ENCODE results near the gene CSF3. TPM values are rescaled to one million over a fixed set of nuclear protein-coding genes. Genes with fewer than 3 reads are reported as not detected.

Gene CSF3, protein sequence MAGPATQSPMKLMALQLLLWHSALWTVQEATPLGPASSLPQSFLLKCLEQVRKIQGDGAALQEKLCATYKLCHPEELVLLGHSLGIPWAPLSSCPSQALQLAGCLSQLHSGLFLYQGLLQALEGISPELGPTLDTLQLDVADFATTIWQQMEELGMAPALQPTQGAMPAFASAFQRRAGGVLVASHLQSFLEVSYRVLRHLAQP
- not detected for total RNA-seq

DNA sequence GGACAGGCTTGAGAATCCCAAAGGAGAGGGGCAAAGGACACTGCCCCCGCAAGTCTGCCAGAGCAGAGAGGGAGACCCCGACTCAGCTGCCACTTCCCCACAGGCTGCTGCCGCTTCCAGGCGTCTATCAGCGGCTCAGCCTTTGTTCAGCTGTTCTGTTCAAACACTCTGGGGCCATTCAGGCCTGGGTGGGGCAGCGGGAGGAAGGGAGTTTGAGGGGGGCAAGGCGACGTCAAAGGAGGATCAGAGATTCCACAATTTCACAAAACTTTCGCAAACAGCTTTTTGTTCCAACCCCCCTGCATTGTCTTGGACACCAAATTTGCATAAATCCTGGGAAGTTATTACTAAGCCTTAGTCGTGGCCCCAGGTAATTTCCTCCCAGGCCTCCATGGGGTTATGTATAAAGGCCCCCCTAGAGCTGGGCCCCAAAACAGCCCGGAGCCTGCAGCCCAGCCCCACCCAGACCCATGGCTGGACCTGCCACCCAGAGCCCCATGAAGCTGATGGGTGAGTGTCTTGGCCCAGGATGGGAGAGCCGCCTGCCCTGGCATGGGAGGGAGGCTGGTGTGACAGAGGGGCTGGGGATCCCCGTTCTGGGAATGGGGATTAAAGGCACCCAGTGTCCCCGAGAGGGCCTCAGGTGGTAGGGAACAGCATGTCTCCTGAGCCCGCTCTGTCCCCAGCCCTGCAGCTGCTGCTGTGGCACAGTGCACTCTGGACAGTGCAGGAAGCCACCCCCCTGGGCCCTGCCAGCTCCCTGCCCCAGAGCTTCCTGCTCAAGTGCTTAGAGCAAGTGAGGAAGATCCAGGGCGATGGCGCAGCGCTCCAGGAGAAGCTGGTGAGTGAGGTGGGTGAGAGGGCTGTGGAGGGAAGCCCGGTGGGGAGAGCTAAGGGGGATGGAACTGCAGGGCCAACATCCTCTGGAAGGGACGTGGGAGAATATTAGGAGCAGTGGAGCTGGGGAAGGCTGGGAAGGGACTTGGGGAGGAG lies at the start of gene CSF3:
Gene CSF3 (plus strand): TSS at position 436 of the 993 bp plus-strand sequence. CDS start 35 bp downstream, at position 471.
- ATAC-seq (no peak), DNase-seq (ENCODE audit: low spot score in 2 of 2) (no peak)
- Mint-ChIP-seq H3K9me3 (no peaks in the 10 kb centered on the region), H3K36me3 (no peaks in the 10 kb centered on the region), H3K27ac (no peak within 1 kb of the TSS)

GRCh38 chr17:39966771-39967170 lies 48.5 kb upstream of the CSF3 start:
- Mint-ChIP-seq H3K36me3 (no peaks in the 10 kb centered on the region), H3K9me3 (no peaks in the 10 kb centered on the region), H3K27ac (no peak overlapping the region)
- no peak for ATAC-seq
- no peak for DNase-seq (ENCODE audit: low spot score in 2 of 2)

GRCh38 chr17:39968761-39969160 lies 46.5 kb upstream of the CSF3 start:
- no peaks in the 10 kb centered on the region for H3K9me3 Mint-ChIP-seq

GRCh38 chr17:39969375-39969774 lies 45.9 kb upstream of the CSF3 start:
- ATAC-seq (no peak), DNase-seq (ENCODE audit: low spot score in 2 of 2) (no peak)
- H3K27ac Mint-ChIP-seq, result no peak overlapping the region
- H3K36me3 Mint-ChIP-seq, result no peaks in the 10 kb centered on the region
- H3K9me3 Mint-ChIP-seq, result no peaks in the 10 kb centered on the region

More at GRCh38 chr17:39968761-39969160, 46.5 kb upstream of the CSF3 start:
- Mint-ChIP-seq H3K27ac (no peak overlapping the region), H3K36me3 (no peaks in the 10 kb centered on the region)
- no peak for ATAC-seq
- DNase-seq (ENCODE audit: low spot score in 2 of 2), result no peak

GRCh38 chr17:39970157-39970692 lies 45.0 kb upstream of the CSF3 start:
- no peak for DNase-seq (ENCODE audit: low spot score in 2 of 2)
- no peak for ATAC-seq
- peak overlapping the region in 1 of 2 donors; percentile 57 for H3K27ac Mint-ChIP-seq
- no peaks in the 10 kb centered on the region for H3K9me3 Mint-ChIP-seq
- H3K36me3 Mint-ChIP-seq, result no peaks in the 10 kb centered on the region

DNA sequence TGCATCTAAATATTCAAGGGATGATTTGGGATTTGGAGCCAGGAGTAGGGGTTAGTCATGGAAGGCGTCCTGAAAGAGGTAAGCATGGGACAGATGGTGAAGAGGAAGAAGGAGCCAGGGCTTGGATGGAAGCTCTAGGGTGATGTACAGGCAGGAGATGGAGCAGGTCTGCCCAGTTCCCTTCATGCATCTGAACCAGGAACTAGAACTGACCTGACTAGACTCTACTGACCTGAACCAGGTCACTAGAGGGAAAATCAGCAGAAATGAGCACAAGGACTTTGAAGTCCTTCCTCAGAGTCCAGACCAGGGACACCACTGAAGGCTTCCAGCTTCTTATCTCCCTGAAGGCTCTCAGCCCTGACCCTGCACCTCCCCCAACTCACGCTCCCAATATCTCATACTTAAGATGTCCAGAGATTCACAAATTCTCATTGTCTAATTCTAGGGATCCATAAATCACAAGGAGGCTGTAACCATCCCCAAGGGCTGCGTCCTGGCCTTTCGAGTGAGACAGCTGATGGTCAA lies 44.1 kb upstream of the CSF3 start:
- no peak for DNase-seq (ENCODE audit: low spot score in 2 of 2)
- Mint-ChIP-seq H3K27ac (no peak overlapping the region), H3K36me3 (no peaks in the 10 kb centered on the region), H3K9me3 (no peaks in the 10 kb centered on the region)
- ATAC-seq, result no peak

- H3K9me3 Mint-ChIP-seq, result no peaks in the 10 kb centered on the region
- H3K27ac Mint-ChIP-seq, result peak overlapping the region in 1 of 2 donors; percentile 32
- ATAC-seq (peak in 1 of 2 donors; percentile 49), DNase-seq (ENCODE audit: low spot score in 2 of 2) (no peak)
- no peaks in the 10 kb centered on the region for H3K36me3 Mint-ChIP-seq
These were observed 43.0 kb upstream of the CSF3 start for GRCh38 chr17:39972271-39972670.

- DNase-seq (ENCODE audit: low spot score in 2 of 2) (no peak), ATAC-seq (no peak)
- H3K27ac Mint-ChIP-seq, result no peak overlapping the region
- H3K36me3 Mint-ChIP-seq, result no peaks in the 10 kb centered on the region
- no peaks in the 10 kb centered on the region for H3K9me3 Mint-ChIP-seq
These were observed 41.7 kb upstream of the CSF3 start for GRCh38 chr17:39973496-39973895.

- Mint-ChIP-seq H3K9me3 (no peaks in the 10 kb centered on the region), H3K36me3 (no peaks in the 10 kb centered on the region), H3K27ac (no peak overlapping the region)
- ATAC-seq (no peak), DNase-seq (ENCODE audit: low spot score in 2 of 2) (no peak)
These were observed 40.8 kb upstream of the CSF3 start for GRCh38 chr17:39974433-39974832.

- no peak for ATAC-seq
- Mint-ChIP-seq H3K9me3 (no peaks in the 10 kb centered on the region), H3K36me3 (peaks cover 0 to 3% of the 10 kb centered on the region in 2 donors), H3K27ac (no peak overlapping the region)
- DNase-seq (ENCODE audit: low spot score in 2 of 2), result no peak
These were observed 39.4 kb upstream of the CSF3 start for GRCh38 chr17:39975801-39976200.

- no peak for DNase-seq (ENCODE audit: low spot score in 2 of 2)
- Mint-ChIP-seq H3K36me3 (peaks cover 9 to 15% of the 10 kb centered on the region in 2 donors), H3K27ac (no peak overlapping the region), H3K9me3 (no peaks in the 10 kb centered on the region)
- ATAC-seq, result no peak
These were observed 36.1 kb upstream of the CSF3 start for GRCh38 chr17:39979016-39979670.

DNA sequence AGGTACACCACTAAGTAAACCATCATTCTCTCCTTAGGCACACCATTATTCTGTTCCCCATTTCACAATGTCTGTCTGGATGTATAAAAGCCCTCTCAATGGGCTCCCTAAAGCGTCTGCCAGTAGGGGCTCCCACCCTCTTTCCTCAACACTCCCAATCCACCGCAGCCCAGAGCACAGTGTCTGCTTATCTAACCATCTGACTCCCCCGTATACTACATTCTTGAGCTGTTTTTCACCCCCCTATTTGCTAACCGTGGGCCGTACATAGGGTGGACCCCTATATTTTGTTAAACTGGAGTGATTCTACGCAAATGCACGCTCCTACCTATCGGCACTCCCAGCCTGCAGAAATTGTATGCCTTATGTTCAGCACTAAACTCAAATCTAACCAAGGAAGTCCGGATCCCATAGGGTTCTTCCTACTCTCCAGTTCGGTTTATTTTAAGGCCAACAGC lies 35.3 kb upstream of the CSF3 start:
- Mint-ChIP-seq H3K36me3 (peaks cover 9 to 20% of the 10 kb centered on the region in 2 donors), H3K27ac (peak overlapping the region; percentile 93), H3K9me3 (no peaks in the 10 kb centered on the region)
- DNase-seq (ENCODE audit: low spot score in 2 of 2) (no peak), ATAC-seq (peak; percentile 1 to 16)

DNA sequence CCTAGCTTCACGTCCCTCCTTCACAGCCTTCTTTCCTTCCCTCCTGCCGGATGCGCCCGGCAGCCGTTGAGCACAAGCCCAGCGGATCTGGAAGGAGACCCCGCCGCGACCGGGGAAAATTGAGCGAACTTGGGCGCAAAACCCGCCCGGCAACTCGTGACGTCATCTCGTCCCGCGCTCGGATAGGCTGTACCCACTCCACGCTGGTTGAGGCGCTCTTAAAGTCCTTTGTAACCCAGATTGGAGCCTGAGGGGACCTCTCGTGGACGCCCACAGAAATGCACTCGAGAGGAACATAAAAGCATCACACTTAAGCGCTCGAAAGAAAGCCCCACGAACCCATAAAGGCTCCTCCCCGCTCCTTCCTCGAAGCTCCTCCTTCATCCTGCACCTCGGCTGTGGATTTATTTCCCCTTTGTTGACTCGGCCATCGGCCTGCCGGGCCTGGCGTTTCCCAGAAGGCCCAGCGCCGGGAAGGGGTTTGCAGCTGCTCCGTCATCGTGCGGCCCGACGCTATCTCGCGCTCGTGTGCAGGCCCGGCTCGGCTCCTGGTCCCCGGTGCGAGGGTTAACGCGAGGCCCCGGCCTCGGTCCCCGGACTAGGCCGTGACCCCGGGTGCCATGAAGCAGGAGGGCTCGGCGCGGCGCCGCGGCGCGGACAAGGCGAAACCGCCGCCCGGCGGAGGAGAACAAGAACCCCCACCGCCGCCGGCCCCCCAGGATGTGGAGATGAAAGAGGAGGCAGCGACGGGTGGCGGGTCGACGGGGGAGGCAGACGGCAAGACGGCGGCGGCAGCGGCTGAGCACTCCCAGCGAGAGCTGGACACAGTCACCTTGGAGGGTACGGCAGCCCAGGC lies 34.7 kb upstream of the CSF3 start, which contains the start of gene PSMD3:
Gene PSMD3 (plus strand): TSS at position 457 of the 856 bp plus-strand sequence. CDS start 164 bp downstream, at position 621.
- ATAC-seq (peak; percentile 96 to 98), DNase-seq (ENCODE audit: low spot score in 2 of 2) (peak; percentile 97 to 99)
- Mint-ChIP-seq H3K9me3 (no peaks in the 10 kb centered on the region), H3K27ac (peak within 1 kb of the TSS; percentile 93 to 99), H3K36me3 (peaks cover 12 to 23% of the 10 kb centered on the region in 2 donors)

DNA sequence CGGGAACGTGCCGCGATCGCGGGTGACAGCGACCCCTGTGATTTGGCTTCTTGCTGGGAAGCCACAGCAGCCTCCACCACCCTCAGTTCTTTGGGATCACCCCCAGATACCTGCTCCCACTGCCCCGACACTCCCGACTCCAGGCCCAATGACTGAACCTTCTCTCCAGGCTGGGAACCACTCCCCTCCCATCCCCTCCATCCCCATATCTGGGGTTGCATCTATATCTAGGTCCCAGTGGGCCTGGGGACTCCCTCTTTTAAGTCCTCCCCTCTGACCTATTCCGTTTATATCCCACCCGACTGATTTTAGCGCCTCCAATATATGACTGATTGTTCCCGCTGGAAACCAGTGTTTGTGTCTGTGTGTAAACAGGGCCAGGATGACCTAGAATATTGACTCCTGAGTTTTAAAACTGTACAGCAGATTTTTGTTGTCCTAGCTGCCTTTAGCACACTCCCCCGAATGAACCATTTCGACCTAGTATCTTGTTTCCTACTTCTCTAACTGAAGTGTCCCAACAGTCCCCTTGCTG lies 34.0 kb upstream of the CSF3 start:
- peaks cover 19 to 30% of the 10 kb centered on the region in 2 donors for H3K36me3 Mint-ChIP-seq
- H3K27ac Mint-ChIP-seq, result peak overlapping the region; percentile 93 to 99
- ATAC-seq (no peak), DNase-seq (ENCODE audit: low spot score in 2 of 2) (no peak)
- no peaks in the 10 kb centered on the region for H3K9me3 Mint-ChIP-seq

DNA sequence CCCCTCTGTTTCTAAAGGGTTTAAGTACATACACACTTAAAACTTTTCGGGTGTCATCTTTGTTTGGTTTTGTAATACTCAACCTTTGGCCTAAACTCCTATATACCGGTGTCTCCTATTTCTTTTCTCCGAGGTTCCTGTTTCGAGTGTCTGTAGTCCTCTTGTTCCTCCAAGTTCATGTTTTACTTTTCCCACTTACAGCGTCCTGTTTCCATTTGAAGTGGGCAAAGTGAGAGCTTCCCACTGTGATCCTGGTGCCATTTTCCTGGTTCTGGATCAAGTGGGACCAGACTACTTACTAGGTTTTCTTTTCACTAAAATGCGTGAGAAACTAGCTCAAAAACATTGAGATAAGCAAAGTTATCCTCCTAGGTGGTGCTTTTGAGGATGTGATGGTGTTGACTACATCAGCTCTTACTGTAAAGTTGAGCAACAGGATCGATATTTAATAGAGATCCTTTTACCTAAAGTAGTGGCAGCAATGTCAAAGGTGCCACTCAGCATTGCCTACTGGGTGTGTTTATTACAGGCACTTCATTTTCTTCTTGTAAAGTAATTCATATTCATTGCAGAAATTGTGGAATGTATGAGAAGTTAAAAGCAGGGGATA lies 33.4 kb upstream of the CSF3 start:
- peak overlapping the region; percentile 93 to 99 for H3K27ac Mint-ChIP-seq
- no peak for DNase-seq (ENCODE audit: low spot score in 2 of 2)
- H3K36me3 Mint-ChIP-seq, result peaks cover 24 to 34% of the 10 kb centered on the region in 2 donors
- H3K9me3 Mint-ChIP-seq, result no peaks in the 10 kb centered on the region
- ATAC-seq, result no peak

Data from activated naive CD4-positive, alpha-beta T cell treated with anti-CD3 and anti-CD28 coated beads, Interleukin-2, amount 50 U/mL, for 72 hours (primary cell).